ENCODE measurements around the gene EXOSC6. TPM values are rescaled to one million over a fixed set of nuclear protein-coding genes. Genes with fewer than 3 reads are reported as not detected.
"Not testable (repeated sequence)": the region's sequence is repeated elsewhere in the genome, so short reads cannot be mapped to it uniquely, and the experiment has no call there.

The EXOSC6 gene
- 10 to 100 TPM; 27.6 to 28.5 TPM for total RNA-seq

DNA sequence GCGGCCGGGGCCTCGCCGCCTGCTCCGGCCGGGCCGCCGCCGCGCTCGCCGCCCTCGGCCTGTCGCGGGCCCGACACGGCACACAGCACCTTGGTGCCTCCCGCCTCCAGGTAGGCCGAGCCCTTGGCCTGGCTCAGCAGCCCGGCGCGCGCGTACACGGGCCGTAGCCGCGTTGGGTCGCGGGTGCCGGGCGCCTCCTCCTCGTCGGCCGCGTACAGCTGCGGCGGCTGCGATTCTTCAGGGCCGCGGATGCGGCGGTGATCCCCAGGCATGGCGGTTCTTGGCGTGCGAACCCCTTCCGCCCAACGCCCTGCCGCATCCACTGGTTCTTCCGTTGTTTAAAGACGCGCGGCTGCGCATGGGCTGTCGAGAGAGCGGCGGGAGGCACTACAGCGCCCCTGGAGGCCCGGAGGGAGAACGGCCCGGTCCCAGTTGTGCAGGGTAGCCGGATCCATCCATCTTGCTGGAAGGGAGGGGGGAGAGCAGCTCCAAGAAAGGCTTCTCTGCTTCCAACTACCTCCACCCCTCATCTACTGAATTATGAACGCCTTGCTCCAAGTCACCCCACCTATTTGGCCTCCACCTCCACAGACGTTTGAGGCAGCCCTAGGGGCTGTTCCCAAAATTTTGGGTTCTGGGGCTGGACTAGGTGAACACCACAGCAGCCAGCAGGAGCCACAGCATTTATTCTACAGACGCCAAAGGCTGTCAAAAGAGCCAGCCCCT is at the start of gene EXOSC6:
Gene EXOSC6 (minus strand): TSS at position 312 of the 726 bp plus-strand sequence. CDS start 40 bp downstream, at position 272.
- Mint-ChIP-seq H3K9me3 (ENCODE audit: insufficient read depth) (no peaks in the 10 kb centered on the region), H3K27ac (peak within 1 kb of the TSS; percentile 96), H3K36me3 (ENCODE audit: low read depth) (peaks cover 55% of the 10 kb centered on the region), H3K27me3 (ENCODE audit: low read depth) (no peaks in the 10 kb centered on the region), H3K4me3 (peak within 1 kb of the TSS; percentile 87), H3K4me1 (ENCODE audit: low read depth) (peaks cover 20% of the 10 kb centered on the region)
- DNase-seq, result peak; percentile 96
- POLR2A ChIA-PET, result interaction anchor here (0.6 to 3.2 kb wide), 8 partner anchors 9 to 273 kb away, joined by 3 to 17 read pairs (median 3); partner anchors contain the start of genes AARS1 and DDX19A
- peak; percentile 91 for ATAC-seq
- CTCF ChIA-PET, result interaction anchor here (0.6 to 6.0 kb wide), 19 partner anchors 8 to 486 kb away, joined by 3 to 50 read pairs (median 3); partner anchors contain the start of genes AARS1, DDX19A and DDX19B

DNA sequence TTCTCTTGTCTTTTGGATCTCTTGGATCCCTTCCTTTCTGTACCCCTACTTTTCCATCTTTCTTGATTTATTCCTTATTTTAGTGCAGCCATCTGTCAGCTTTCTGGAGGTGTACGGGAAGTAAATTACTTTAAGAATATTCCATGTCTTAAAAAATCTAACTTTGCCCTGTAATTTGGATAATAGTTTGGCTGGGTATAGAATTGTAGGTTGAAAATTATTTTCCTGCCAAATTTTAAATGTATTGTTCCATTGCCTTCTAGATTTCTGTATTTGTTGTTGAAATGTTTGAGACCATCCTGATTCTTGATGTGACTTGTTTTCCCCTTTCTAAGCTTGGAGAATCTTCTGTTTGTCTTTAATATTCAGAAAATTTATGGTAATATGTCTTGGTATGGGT is 49.4 kb upstream of the EXOSC6 start:
- Mint-ChIP-seq H3K9me3 (ENCODE audit: insufficient read depth) (peaks cover 14% of the 10 kb centered on the region), H3K36me3 (ENCODE audit: low read depth) (peaks cover 39% of the 10 kb centered on the region), H3K4me1 (ENCODE audit: low read depth) (peaks cover 44% of the 10 kb centered on the region), H3K27me3 (ENCODE audit: low read depth) (no peaks in the 10 kb centered on the region), H3K4me3 (peak overlapping the region; percentile 91), H3K27ac (no peak overlapping the region)
- ATAC-seq (no peak), DNase-seq (no peak)
- CTCF ChIA-PET, result interaction anchor here (1.3 kb wide), 1 partner anchor 12 kb away, joined by 3 read pairs; the partner anchor contains the start of gene AARS1
- POLR2A ChIA-PET, result interaction anchor here (0.7 to 3.6 kb wide), 3 partner anchors 12 to 80 kb away, joined by 3 to 38 read pairs (median 5); partner anchors contain the start of gene AARS1

DNA sequence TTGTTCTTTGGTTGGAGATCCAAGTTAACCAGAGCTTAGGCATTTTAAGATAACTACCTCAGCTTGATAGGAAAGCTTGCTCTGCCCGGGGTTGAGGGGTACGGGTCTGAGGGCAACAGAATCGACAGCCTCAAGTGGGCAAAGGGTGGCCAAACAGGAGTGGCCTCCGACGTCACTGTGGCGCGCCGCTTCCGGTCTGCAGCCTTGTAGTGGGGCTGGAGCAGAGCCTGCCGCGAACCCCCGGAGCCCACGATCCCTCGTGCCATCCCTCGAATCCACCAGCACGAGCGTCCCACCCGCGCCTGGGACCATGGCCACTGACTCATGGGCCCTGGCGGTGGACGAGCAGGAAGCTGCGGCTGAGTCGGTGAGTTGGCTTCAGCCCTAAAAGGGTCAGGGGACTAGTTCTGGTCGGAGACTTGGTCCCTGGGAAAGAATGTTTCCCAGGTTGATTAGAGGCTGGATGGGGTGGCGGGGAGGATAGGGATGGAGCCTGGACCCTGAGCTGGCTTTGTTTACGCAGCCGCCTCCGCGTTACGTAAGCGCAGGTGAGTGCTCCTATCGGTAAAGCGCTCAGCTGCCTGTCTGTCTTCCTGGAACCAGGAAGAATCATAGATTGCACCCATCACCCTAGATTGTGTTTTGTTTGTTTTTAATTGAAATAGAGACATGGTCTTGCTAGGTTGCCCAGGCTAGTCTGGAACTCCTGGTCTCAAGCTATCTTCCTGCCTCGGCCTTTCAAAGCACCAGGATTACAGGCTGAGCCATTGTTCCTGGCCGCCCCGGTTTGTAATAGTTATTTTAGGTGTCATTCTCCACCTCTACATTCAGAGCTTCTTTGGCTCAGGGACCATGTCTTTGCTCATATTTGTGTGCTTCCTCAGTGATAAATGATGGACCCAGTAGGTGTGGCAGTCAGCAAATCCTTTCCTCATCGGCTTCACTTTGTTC is 47.5 kb upstream of the EXOSC6 start, which contains the start of gene DDX19B:
Gene DDX19B (plus strand): TSS at position 199 of the 951 bp plus-strand sequence. CDS start 112 bp downstream, at position 311.
- ChIA-PET POLR2A (interaction anchor here (0.6 to 3.6 kb wide), 11 partner anchors 9 to 1760 kb away, joined by 3 to 47 read pairs (median 4); partner anchors contain the start of genes AARS1, DDX19A and ZFP90), CTCF (interaction anchor here (0.8 to 2.2 kb wide), 10 partner anchors 9 to 82 kb away, joined by 3 to 8 read pairs (median 4); partner anchors contain the start of genes AARS1 and EXOSC6)
- Mint-ChIP-seq H3K27me3 (ENCODE audit: low read depth) (no peaks in the 10 kb centered on the region), H3K4me3 (peak within 1 kb of the TSS; percentile 91), H3K36me3 (ENCODE audit: low read depth) (peaks cover 31% of the 10 kb centered on the region), H3K4me1 (ENCODE audit: low read depth) (peaks cover 35% of the 10 kb centered on the region), H3K9me3 (ENCODE audit: insufficient read depth) (peaks cover 14% of the 10 kb centered on the region), H3K27ac (peak within 1 kb of the TSS; percentile 93)
- ATAC-seq (peak; percentile 89), DNase-seq (peak; percentile 79)

DNA sequence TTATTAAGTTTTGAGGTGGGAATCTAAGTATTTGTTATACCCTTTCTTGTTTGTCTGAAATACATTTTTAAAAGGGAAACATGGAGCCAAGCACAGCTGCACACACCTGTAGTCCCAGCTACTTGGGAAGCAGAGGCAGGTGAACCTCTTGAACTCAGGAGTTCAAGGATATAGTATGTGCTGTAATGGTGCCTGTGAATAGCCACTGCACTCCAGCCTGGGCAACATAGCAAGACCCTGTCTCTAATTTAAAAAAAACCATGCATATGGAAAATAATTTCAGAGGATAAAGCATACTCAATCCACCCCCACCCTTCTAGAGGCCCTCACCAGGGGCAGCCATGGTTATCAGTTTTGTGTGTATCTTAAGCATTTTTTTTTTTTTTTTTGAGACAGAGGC is 43.9 kb upstream of the EXOSC6 start:
- no peaks in the 10 kb centered on the region for H3K27me3 Mint-ChIP-seq (ENCODE audit: low read depth)
- ATAC-seq, result no peak
- H3K4me1 Mint-ChIP-seq (ENCODE audit: low read depth), result peaks cover 25% of the 10 kb centered on the region
- H3K9me3 Mint-ChIP-seq (ENCODE audit: insufficient read depth), result peaks cover 3% of the 10 kb centered on the region
- ChIA-PET CTCF (no interaction called here), POLR2A (interaction anchor here (1.2 kb wide), 1 partner anchor 51 kb away, joined by 3 read pairs; no protein-coding TSS in a partner anchor)
- H3K4me3 Mint-ChIP-seq, result no peak overlapping the region
- DNase-seq, result no peak
- H3K27ac Mint-ChIP-seq, result no peak overlapping the region
- peaks cover 11% of the 10 kb centered on the region for H3K36me3 Mint-ChIP-seq (ENCODE audit: low read depth)

DNA sequence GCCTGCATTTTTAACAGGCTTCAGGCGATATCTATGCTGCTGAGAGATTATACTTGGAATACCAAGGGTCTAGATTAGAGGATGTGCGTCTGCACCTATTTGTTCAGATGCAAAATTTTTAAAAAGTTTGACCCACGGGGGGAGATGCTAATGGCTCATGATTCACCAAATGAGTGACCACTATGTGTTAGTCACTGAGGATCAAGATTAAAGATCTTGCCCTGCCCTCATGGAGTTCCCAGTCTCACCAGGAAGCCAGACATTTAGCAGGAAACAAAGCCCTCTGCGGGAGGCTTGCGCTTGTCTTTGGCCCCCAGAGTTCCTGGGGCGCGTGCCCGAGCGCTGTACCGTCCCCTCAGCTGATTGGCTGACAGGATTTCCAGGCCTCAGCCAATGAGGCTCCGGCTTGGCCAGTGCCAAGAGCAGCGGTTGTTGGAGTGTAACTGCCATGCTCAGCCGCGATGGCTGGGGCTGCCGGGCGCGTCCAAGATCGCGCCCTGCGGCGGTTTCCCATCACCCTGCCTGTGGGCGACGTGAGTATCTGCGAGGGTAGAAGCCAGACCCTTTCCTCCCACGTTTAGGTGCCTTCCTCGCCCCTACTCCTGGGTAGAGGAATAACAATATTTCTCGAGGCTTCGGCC is 42.8 kb upstream of the EXOSC6 start:
- CTCF ChIA-PET, result no interaction called here
- DNase-seq, result no peak
- H3K4me3 Mint-ChIP-seq, result no peak overlapping the region
- H3K27me3 Mint-ChIP-seq (ENCODE audit: low read depth), result no peaks in the 10 kb centered on the region
- no peak for ATAC-seq
- POLR2A ChIA-PET, result no interaction called here
- peaks cover 3% of the 10 kb centered on the region for H3K36me3 Mint-ChIP-seq (ENCODE audit: low read depth)
- no peak overlapping the region for H3K27ac Mint-ChIP-seq
- no peaks in the 10 kb centered on the region for H3K9me3 Mint-ChIP-seq (ENCODE audit: insufficient read depth)
- H3K4me1 Mint-ChIP-seq (ENCODE audit: low read depth), result peaks cover 24% of the 10 kb centered on the region

DNA sequence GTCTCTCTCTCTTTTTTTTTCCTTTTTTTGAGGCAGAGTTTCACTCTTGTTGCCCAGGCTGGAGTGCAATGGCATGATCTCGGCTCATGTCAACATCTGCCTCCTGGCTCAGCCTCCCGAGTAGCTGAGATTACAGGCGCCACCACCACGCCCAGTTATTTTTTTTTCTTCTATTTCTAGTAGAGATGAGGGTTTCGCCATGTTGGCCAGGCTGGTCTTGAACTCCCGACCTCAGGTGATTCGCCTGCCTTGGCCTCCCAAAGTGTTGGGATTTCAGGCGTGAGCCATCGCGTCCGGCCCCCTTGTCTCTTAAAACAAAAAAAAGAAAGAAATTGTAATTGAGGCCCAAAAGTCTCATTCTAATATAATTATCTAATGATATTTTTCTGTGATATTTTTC is 40.4 kb upstream of the EXOSC6 start:
- H3K27me3 Mint-ChIP-seq (ENCODE audit: low read depth); DNase-seq; ATAC-seq; H3K27ac Mint-ChIP-seq; H3K9me3 Mint-ChIP-seq (ENCODE audit: insufficient read depth); H3K36me3 Mint-ChIP-seq (ENCODE audit: low read depth); H3K4me3 Mint-ChIP-seq: not testable (repeated sequence)
- peaks cover 27% of the 10 kb centered on the region for H3K4me1 Mint-ChIP-seq (ENCODE audit: low read depth)
- CTCF ChIA-PET, result interaction anchor here (1.5 kb wide), 1 partner anchor 41 kb away, joined by 3 read pairs; the partner anchor contains the start of gene EXOSC6
- POLR2A ChIA-PET, result interaction anchor here (0.6 kb wide), 1 partner anchor 85 kb away, joined by 3 read pairs; no protein-coding TSS in a partner anchor

DNA sequence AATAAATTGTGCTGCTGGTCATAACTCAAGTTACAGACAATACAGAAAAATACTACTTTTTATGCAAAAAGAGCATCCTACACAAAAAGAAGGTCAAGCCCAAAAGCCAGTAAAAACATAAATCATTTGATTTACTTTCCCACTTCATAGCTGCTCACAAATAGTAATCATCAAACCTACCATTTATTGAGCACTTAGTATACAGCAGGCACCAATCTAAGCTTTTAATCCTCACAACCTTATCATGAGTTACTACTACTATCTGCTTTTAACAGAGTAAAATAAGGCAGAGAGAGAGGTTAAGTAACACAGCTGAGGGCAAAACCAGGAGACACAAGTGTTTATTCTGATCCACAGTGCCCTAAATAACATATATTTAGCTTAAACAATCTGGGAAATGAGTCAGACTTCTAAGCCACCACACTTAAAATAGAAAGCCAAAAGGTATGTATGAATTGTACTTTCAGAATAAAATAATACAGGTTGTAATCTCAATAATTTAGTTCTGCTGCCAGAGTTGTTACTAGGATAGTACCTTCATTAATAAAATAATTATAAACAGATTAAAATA is 39.3 kb upstream of the EXOSC6 start:
- POLR2A ChIA-PET, result interaction anchor here (0.5 to 1.2 kb wide), 3 partner anchors 8 to 151 kb away, joined by 3 to 4 read pairs (median 3); partner anchors contain the start of gene DDX19B
- Mint-ChIP-seq H3K9me3 (ENCODE audit: insufficient read depth) (no peaks in the 10 kb centered on the region), H3K36me3 (ENCODE audit: low read depth) (peaks cover 9% of the 10 kb centered on the region), H3K27me3 (ENCODE audit: low read depth) (no peaks in the 10 kb centered on the region), H3K4me1 (ENCODE audit: low read depth) (peaks cover 27% of the 10 kb centered on the region), H3K4me3 (no peak overlapping the region), H3K27ac (peak overlapping the region; percentile 39)
- DNase-seq (no peak), ATAC-seq (no peak)
- CTCF ChIA-PET, result interaction anchor here (1.1 to 1.5 kb wide), 2 partner anchors 8 to 24 kb away, joined by 4 to 5 read pairs; partner anchors contain the start of gene DDX19B

DNA sequence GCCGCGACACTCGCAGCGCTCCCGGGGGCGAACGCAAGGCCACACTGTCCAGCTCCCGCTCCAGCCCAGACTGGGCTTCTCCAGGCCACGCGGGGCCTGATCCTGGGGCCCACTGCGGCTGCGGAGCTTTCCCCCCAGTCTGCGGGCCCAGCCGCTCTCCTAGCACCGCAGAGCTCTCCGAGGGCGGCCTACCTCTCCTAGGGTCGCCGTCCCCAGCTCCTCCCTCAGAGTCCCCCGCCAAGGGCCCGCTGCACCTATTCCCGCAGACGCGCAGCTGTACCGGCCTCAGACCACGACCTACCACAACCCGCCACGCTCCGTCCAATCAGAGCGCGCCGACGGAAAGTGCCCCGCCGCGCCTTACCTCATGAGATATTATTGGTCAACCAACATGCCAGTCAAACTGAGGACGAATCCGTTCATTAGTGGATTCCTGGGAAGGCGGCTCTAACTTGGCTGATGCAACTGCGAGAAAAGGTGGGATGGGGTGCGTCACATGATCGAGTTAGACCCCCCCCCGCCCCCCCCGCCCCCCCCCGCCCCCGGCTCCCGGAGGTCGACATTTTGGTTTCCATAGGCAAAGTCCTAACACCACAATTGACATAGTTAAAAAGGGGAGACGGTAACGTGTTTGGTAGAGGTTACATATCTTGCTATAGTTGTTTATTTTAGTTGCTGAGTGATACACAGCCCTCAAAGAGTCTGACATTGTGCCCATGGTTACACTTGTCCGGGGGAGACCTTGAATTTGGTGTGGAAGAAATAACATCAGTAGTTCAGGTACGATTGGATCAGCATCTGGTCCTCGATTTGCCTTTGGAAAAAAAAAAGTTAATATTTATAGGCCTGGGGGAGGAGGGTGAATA is 37.7 kb upstream of the EXOSC6 start, which contains the start of gene AARS1:
Gene AARS1 (minus strand): TSS at position 278 of the 866 bp plus-strand sequence. CDS start 6,743 bp downstream, outside the sequence.
- H3K9me3 Mint-ChIP-seq (ENCODE audit: insufficient read depth), result no peaks in the 10 kb centered on the region
- peaks cover 36% of the 10 kb centered on the region for H3K4me1 Mint-ChIP-seq (ENCODE audit: low read depth)
- peaks cover 19% of the 10 kb centered on the region for H3K36me3 Mint-ChIP-seq (ENCODE audit: low read depth)
- POLR2A ChIA-PET, result interaction anchor here (0.8 to 2.4 kb wide), 13 partner anchors 10 to 234 kb away, joined by 3 to 38 read pairs (median 4); partner anchors contain the start of genes COG4, DDX19A, DDX19B and EXOSC6
- peak within 1 kb of the TSS; percentile 100 for H3K27ac Mint-ChIP-seq
- DNase-seq (peak; percentile 97), ATAC-seq (peak; percentile 97)
- H3K27me3 Mint-ChIP-seq (ENCODE audit: low read depth), result no peaks in the 10 kb centered on the region
- CTCF ChIA-PET, result interaction anchor here (1.1 to 7.2 kb wide), 6 partner anchors 8 to 36 kb away, joined by 3 to 50 read pairs (median 5); partner anchors contain the start of genes DDX19B and EXOSC6
- peak within 1 kb of the TSS; percentile 100 for H3K4me3 Mint-ChIP-seq

DNA sequence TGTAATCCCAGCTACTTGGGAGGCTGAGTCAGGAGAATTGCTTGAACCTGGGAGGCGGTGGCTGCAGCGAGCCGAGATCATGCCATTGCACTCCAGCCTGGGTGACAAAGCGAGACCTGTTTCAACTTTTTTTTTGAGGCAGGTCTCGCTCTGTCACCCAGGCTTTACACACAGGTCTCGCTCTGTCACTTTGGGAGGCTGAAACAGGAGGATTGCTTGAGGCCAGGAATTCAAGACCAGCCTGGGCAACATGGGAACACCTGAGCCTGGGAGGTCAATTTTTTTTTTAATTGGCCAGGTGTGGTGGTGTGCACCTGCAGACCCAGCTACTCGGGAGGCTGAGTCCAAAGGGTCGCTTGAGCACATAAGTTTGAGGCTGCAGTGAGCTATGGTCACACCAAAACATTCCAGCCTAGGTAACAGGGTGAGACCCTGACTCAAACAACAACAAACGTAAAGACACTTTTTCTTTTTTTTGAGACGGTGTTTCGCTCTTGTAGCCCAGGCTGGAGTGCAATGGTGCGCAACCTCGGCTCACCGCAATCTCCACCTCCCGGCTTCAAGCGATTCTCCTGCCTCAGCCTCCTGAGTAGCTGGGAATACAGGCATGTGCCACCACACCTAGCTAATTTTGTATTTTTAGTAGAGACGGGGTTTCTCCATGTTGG is 35.7 kb upstream of the EXOSC6 start:
- ATAC-seq; DNase-seq; H3K9me3 Mint-ChIP-seq (ENCODE audit: insufficient read depth); H3K27me3 Mint-ChIP-seq (ENCODE audit: low read depth): not testable (repeated sequence)
- POLR2A ChIA-PET, result interaction anchor here (2.1 to 2.4 kb wide), 3 partner anchors 12 to 59 kb away, joined by 11 to 26 read pairs (median 17); partner anchors contain the start of genes DDX19A, DDX19B and EXOSC6
- Mint-ChIP-seq H3K4me1 (ENCODE audit: low read depth) (peaks cover 56% of the 10 kb centered on the region), H3K27ac (peak overlapping the region; percentile 75), H3K4me3 (peak overlapping the region; percentile 100), H3K36me3 (ENCODE audit: low read depth) (peaks cover 36% of the 10 kb centered on the region)
- CTCF ChIA-PET, result interaction anchor here (7.2 kb wide), 1 partner anchor 34 kb away, joined by 50 read pairs; the partner anchor contains the start of gene EXOSC6

All from activated CD8-positive, alpha-beta T cell treated with anti-CD3 and anti-CD28 coated beads, Interleukin-2, amount 10 ng/mL, durations not matched to agents 7 days and 5 days (primary cell).